ENCODE data around the gene MIPOL1.

Gene MIPOL1

GRCh38 chr14:37587131-37587803 is 389.5 kb downstream of the MIPOL1 start:
- no peak for DNase-seq (ENCODE audit: low spot score)

GRCh38 chr14:37587881-37588666 is 390.3 kb downstream of the MIPOL1 start:
- no peak for DNase-seq (ENCODE audit: low spot score)

- no peak for DNase-seq (ENCODE audit: low spot score)
These were observed 390.9 kb downstream of the MIPOL1 start for GRCh38 chr14:37588667-37588955.

- DNase-seq (ENCODE audit: low spot score) = no peak
These were observed 391.4 kb downstream of the MIPOL1 start for GRCh38 chr14:37588956-37589714.

- DNase-seq (ENCODE audit: low spot score) = no peak
These were observed 392.1 kb downstream of the MIPOL1 start for GRCh38 chr14:37589715-37590427.

DNA sequence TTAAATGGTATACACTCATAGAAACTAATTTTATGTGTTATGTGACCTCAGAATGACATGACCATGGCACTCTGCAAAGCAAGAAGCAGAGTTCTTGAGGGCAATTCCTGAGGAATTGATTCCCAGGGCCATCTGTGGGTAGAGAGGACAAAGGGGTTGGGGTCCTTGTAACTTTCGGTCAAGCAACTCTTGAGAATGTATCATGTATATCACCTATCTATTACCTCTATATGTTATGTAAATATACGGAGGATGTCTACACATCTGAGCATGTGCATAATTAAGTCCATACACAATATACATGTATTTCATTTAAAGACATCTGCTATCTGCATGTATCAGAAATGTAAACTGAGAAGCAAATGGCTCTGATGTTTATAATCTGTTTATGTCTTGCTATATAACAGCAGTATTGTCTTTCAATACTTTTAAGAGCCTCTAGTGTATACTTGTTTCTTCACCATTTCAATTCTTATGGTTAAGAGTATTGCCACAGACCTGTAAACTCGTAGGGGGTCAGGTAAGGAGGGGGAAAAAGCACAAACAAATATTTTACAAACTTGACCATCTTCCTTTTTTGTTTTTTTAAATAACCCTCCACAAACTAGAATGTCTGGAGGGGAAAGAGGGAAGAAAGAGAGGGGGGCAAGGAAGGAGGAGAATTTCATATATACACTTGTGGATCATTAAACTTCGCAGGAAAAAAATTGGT is 392.8 kb downstream of the MIPOL1 start:
- no peak for DNase-seq (ENCODE audit: low spot score)

DNA sequence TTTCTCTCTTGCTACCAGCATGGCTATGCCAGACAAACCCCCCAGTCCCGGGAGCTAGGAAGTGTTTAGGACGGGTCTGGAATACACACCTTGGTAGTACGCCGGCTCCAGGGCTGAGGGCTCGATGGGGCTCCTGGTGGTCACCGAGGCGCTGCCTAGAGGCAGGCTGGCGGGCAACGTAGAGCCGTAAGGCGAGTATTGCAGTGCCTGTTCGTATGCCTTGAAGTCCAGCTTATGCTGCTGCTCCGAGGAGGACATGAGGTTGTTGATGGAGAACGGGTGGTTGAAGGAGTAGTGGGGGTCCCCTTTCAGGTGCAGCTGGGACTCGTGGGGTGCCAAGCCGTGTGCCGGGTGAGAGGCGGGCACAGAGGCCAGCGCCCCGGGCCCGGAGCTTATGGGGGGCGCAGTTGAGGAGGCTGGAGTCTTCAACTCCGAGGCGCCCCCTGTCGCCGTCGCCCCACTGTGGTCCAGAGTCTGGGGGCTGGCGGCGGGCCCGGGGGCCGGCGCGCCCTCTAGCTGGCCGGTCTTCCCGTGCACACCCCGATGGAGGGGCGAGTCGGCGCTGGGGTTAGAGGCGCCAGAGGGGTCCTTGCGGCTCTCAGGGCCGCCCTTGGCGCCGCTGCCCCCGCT is 393.7 kb downstream of the MIPOL1 start:
- DNase-seq (ENCODE audit: low spot score) = no peak

- no peak for DNase-seq (ENCODE audit: low spot score)
These were observed 394.3 kb downstream of the MIPOL1 start for GRCh38 chr14:37591941-37592481.

DNA sequence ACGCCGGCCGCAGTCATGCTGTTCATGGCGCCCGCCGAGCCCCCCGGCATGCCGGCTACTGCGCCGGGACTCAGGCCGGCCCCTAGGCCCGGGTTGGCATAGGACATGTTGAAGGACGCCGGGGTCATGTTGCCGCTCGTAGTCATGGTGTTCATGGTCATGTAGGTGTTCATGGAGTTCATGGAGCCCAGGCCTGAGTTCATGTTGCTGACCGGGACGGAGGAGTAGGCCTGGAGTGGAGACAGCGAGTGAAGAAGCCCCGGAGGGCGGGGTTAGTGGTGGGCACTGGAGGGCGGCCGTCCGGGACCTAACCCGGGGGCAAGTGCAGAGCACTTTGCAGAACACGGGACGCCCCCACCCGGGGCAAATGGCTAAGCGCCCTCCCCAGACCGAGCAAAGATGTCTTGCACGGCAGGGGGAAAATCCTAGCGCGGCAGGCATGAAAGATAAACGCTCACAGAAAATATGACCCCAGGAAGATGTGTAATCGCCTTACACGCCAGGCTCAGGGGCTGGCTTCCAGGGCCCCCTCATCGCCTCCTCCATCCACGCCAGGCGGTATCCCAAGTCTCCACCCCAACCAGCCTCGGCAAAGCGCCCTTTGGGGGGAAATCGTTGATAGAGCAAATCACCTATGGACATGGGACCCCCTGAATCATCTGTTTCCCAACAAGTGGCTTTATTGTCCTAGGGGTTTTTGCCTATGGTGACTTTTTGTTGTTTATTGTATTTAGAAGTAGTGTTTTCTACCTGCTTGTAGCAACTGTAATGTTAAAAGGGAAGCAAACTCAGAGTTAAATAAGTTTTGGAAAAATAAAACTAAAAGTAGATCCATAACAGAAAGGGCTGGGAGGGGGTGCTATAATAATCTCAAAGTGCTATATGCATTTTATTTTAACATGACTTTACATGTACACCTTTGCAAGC is 395.0 kb downstream of the MIPOL1 start:
- DNase-seq (ENCODE audit: low spot score) = no peak

DNA sequence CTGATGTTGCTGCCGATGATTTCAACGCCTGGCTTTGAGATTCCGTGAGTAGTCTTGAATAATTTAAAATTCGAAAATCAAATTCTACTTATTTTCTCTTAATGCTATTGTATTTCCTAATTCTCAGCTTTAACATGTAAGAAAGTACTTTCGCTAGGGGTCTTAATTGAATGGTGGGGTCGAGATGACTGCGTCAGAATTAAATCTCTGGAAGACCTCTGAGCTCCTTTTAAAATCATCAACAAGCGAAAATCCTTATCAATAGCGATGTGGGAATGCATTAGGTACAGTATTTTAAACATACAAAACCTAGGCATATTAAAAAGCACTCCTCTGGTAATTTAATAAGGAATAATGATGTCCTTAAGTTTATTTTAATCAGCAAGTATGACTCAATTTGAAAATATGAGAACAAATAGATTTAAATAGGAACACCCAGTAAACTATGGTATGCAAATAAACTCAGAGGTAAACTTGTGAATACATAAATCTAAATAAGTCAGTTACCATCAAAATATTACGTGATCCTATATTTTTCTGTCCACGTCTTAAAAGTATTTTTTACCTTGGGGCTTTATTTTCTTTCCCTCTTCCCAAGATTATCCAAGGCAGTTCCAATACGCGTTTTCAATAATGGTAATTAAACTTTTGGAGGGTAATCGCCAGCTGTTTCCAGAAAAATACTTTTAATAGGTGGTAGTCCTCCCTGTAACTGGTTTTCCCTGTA is 395.9 kb downstream of the MIPOL1 start:
- no peak for DNase-seq (ENCODE audit: low spot score)

DNA sequence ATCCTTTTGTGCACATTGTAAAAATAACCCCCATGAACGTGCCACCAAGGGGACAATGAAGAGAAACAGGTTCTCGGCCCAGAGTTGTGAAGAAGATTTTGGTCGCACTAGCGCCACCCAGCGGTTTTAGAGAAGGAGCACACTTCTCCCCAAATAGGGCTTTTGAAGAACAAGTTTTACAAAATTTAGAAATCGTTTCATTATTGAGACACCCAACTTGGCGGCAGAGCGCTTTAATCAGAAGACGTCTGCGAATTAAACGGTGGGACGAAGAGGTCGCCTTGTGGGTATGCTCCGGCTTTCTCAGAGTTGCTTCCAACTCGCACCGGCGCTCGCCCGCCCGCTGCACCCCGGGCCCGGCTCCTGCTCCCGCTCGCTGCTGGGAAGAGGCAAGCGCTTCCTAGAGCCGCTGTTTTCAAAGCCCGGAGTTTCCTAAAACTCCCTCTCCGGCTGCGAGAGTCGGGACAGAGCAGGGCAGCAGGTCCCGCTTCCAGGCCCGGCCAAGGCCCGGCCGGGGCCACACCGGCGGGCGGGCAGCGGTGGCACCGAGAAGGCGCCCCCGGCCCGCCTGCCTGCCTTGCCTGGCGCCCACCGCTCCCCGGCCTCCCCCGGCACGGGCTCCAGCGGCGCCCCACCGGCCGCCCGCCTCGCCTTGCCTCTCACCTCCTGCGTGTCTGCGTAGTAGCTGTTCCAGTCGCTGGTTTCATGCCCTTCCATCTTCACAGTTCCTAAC is 396.7 kb downstream of the MIPOL1 start:
- DNase-seq (ENCODE audit: low spot score) = peak; percentile 1

DNA sequence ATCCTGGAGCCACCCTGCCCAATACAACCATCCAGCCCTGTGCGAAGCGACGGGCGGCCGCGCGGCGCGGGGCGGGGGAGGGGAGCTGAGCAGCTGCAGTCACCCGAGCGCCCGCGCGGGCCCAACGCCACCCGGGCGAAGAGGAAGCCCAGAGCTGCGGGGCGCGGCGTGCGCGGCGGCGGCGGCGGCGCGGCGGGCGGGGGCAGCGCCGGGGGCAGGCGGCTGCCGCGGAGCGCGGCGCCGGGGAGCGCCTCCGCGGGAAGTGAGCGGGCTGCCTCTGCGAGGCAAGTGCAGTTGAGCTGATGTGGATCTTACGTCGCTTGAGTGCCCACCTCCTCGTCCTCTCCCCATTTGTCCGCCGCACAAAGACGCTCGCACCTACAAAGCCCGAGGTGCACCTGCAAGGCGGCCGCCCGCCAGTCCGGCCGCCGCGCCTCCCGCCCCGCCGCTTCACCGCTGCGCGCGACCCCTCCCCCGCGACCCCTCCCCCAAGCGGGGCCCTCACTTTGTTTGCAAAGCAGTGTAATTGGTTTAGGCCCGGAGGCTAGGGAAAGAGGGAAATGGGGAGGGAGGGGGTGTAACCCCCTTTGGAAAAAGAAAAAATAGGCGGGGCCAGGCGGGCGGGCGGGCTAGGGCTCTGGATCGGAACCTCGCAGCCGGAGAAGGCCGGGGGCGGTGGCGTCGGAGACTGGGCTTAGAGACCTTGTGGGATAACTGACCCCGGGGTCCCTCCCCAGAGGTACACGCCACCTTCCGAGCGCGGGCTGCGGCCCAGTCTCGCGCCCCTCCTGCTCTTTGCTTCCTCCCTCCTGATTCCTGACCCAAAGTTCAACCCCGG is 397.5 kb downstream of the MIPOL1 start, which contains the start of the genes FOXA1 and TTC6:
FOXA1 (minus strand) TSS at position 279 of the 838 bp plus-strand sequence; CDS start at position 2, 277 bp downstream.
TTC6 (plus strand) TSS at position 659 of the 838 bp plus-strand sequence. CDS start 26,436 bp downstream, outside the sequence.
- DNase-seq (ENCODE audit: low spot score) = no peak

DNA sequence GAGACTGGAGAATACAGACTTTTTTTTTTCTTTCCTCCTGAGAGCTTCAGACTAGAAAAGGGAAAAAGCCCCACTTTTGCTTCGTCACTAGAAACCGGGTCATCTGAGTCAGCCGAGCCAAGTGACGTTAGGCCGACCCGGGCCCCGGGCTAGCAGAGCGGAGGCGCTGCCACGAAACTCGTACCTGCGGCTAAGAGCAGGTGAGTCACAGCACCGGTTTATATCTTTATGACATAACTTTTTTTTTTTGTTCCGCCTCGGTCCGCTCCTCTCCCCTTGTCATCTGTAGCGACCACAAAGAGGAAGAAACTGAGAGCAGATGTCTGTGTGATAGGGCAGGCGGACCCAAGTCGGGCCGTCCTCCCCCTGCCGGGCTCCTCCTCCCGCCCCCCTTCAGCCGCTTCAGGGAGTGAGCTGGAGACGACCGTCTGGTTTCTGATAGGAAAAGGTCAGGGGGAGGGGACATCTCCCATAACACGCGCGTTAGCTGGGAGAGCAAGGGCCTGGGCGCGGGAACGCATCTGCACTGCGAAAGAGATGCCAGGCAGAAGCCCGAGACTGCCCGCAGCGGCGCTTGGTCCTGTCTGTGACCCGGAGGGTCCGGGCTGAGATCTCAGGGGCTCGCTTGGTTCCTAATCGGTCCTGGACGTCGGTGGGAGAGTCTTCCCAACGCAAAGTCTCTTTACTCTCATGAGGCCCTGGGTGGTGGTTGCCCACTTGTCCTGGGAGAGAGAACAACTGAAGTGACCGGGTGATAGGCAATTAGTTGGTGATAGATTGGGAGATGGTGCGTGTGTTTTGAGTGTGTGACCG is 398.3 kb downstream of the MIPOL1 start:
- DNase-seq (ENCODE audit: low spot score) = peak; percentile 9

DNA sequence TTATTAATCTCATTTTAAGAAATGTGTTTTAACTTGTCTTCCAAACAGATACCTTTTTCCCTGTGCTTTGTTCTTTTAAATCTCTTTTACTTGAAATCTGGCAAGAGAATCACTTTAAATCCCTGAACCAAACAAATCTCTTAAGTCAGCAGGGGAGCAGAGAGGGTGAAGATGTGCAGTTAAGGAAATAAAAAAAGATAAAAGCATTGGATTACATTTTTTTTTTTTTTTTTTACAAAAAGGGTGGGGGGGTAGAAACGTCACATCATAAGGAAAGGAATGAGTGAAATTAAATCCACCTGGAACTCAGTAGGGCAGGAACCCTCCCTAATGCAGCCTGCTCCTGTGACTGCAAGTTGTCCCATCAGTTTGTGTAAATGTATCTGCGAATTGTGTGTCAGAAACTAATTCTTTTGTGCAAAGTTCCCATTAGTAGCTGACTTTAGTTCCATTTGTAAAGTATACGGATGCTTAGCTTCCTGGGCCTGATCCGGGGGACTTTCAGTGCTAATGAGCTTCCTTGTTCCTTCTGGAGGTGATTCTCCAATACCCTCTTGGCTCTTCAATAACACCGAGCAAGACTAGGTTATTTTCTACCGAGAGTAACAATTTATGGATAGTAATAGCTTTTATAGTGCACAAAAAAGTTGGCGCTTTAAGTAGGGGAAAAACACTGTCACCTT is 399.2 kb downstream of the MIPOL1 start:
- no peak for DNase-seq (ENCODE audit: low spot score)

GRCh38 chr14:37597538-37597913 is 399.8 kb downstream of the MIPOL1 start:
- DNase-seq (ENCODE audit: low spot score) = no peak

Data from CD4-positive, alpha-beta T cell treated with Interleukin-15 for 4 hours (primary cell).